ENCODE data around the gene SNCB. TPM values are rescaled to one million over a fixed set of nuclear protein-coding genes. Genes with fewer than 3 reads are reported as not detected.

SNCB gene
- total and polyA plus RNA-seq, 2 of the 8 experiments (the other 6 are each of a cell fraction or from before 2014, with no cell fraction given) = 4.2 to 5.9 TPM

DNA sequence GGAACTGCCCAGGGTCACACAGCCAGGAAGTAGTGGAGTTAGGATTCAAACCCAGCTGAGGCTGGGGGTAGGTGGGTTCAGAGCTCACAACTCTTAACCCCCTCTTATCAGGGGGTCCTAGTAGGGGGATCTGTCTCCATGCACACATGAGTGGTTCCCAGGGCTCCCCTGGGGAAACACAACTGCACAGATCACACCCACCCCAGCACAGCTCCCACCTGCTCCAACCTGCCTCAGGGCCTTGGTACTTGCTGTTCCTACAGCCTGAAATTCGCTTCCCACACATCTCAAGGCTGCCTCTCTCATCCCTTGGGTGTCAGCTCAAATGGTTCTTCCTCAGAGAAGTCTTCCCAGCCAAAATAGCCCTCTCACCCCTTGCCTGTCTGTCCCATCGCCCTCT, 4.8 kb downstream of the SNCB start:
- H3K4me3 ChIP-seq (ENCODE audit: extremely low read depth in 1 of 4, insufficient read depth in 2 of 4, low read depth in 3 of 4, low read length in 4 of 4) = no peak overlapping the region
- no peak overlapping the region for H3K18ac ChIP-seq (ENCODE audit: extremely low read depth, low read length)
- H3K56ac ChIP-seq (replicated peaks; ENCODE audit: insufficient read length, low read depth, low read length) = no peak overlapping the region
- no peak overlapping the region for H3K4me2 ChIP-seq (ENCODE audit: insufficient read depth in 1 of 2, low read depth in 2 of 2, low read length in 2 of 2)
- no peak overlapping the region for H3K27ac ChIP-seq (ENCODE audit: low read depth, low read length)
- ChIA-PET POLR2A (ENCODE audit: partially characterized antibody) (interaction anchor here (0.7 to 1.9 kb wide), 2 partner anchors 12 to 18 kb away, joined by 3 to 6 read pairs; no protein-coding TSS in a partner anchor), CTCF (ENCODE audit: partially characterized antibody) (interaction anchor here (1.6 to 1.9 kb wide), 3 partner anchors 14 to 47 kb away, joined by 3 to 7 read pairs (median 5); no protein-coding TSS in a partner anchor)
- no peaks in the 10 kb centered on the region for H3K9me3 ChIP-seq (ENCODE audit: insufficient read depth in 2 of 2, low read depth in 1 of 2, low read length in 1 of 2)
- no peak overlapping the region for H2BK120ac ChIP-seq (replicated peaks; ENCODE audit: low read depth, low read length)
- no peak overlapping the region for H2AK5ac ChIP-seq (ENCODE audit: low read depth, low read length)
- no peak overlapping the region for H3K4ac ChIP-seq (replicated peaks; ENCODE audit: insufficient read length, low read depth, low read length)
- no peak overlapping the region for H3K9ac ChIP-seq (replicated peaks in 1 of 4; ENCODE audit: extremely low read depth in 1 of 4, low read depth in 3 of 4, low read length in 3 of 4)
- H3K27me3 ChIP-seq (replicated peaks in 1 of 4; ENCODE audit: control insufficient read depth in 3 of 4, extremely low read depth in 1 of 4, insufficient read depth in 3 of 4, low read length in 3 of 4) = peaks cover 2 to 35% (median 23%) of the 10 kb centered on the region in 4 experiments
- no peak overlapping the region for H4K5ac ChIP-seq (ENCODE audit: insufficient read length, low read depth, low read length)
- H2AFZ ChIP-seq (ENCODE audit: low read length) = no peak overlapping the region
- DNase-seq (ENCODE audit: low read depth in 1 of 2, low spot score in 2 of 2) (no peak), FAIRE-seq (no peak)
- H2BK20ac ChIP-seq (ENCODE audit: low read length) = no peak overlapping the region
- peaks cover 10% of the 10 kb centered on the region for H3K23me2 ChIP-seq (ENCODE audit: low read depth, low read length)
- no peaks in the 10 kb centered on the region for H3K36me3 ChIP-seq (ENCODE audit: control insufficient read depth in 2 of 4, insufficient read depth in 4 of 4, low read length in 3 of 4)
- H3K79me2 ChIP-seq (ENCODE audit: control insufficient read depth in 1 of 2, insufficient read depth in 2 of 2, low read length in 2 of 2) = no peaks in the 10 kb centered on the region
- H2BK15ac ChIP-seq (ENCODE audit: low read length) = no peak overlapping the region
- H2BK5ac ChIP-seq (ENCODE audit: low read depth, low read length) = no peak overlapping the region
- peaks cover 2 to 28% (median 12%) of the 10 kb centered on the region in 4 experiments; a peak in 6 of 7 replicates for H3K4me1 ChIP-seq (replicated peaks in 1 of 4; ENCODE audit: control insufficient read depth in 3 of 4, insufficient read depth in 4 of 4, low read length in 3 of 4)
- no peak overlapping the region for H3K14ac ChIP-seq (ENCODE audit: insufficient read length)
- no peak overlapping the region for H4K8ac ChIP-seq (ENCODE audit: extremely low read depth, insufficient read depth, low read length)
- no peak overlapping the region for H4K91ac ChIP-seq (replicated peaks; ENCODE audit: insufficient read length, low read length)
- no peak overlapping the region for H2BK12ac ChIP-seq (ENCODE audit: low read depth, low read length)
- H3K23ac ChIP-seq (ENCODE audit: insufficient read length) = no peak overlapping the region
- WGBS, 2 experiments (ENCODE audit: extremely low coverage in 1 of 2, insufficient coverage in 1 of 2, insufficient read length in 1 of 2, insufficient replicate concordance in 2 of 2, low coverage in 1 of 2, low lambda C conversion rate in 2 of 2, missing lambda C conversion rate in 1 of 2) = 71% methylated on average over 2 of the region's 2 CpGs; no CpG with 5 or more reads in 1 of the 2 experiments
- no peaks in the 10 kb centered on the region for H3K79me1 ChIP-seq (ENCODE audit: low read depth, low read length)
- H4K20me1 ChIP-seq (replicated peaks in 1 of 2; ENCODE audit: control insufficient read depth in 1 of 2, insufficient read depth in 2 of 2, low read length in 2 of 2) = peaks cover 0 to 4% of the 10 kb centered on the region in 2 experiments
- TF ChIP-seq NANOG (IDR thresholded peaks at IDR 0.05; ENCODE audit: insufficient read depth, low read depth, low read length, poor library complexity, severe bottlenecking) = no peak
